Osteoblast (primary cell): ENCODE results near the gene LCA5. TPM values are rescaled to one million over a fixed set of nuclear protein-coding genes. Genes with fewer than 3 reads are reported as not detected.

ENCODE experiments used
- DNase-seq: peaks from one replicate; pipeline ENCODE4 v3.0.0; 2011; ENCODE audit warnings: low spot score, mixed read lengths; ENCODE audit not compliant: insufficient read length; ENCODE audit errors: missing footprints
- H2AFZ ChIP-seq: 2 replicates; pipeline ENCODE4 v1.6.0; 2011; ENCODE audit warnings: mild to moderate bottlenecking, low read length
- H3K27ac ChIP-seq: 2 replicates; pipeline ENCODE4 v1.5.1; 2011; ENCODE audit warnings: mild to moderate bottlenecking, low read depth, low read length, moderate library complexity
- H3K27me3 ChIP-seq: 2 replicates; pipeline ENCODE4 v1.6.0; 2012; ENCODE audit warnings: mild to moderate bottlenecking, control low read depth, inconsistent platforms, low read length, moderate library complexity; ENCODE audit not compliant: insufficient read depth
- H3K36me3 ChIP-seq: 2 replicates; pipeline ENCODE4 v1.5.1; 2011; ENCODE audit warnings: mild to moderate bottlenecking, low read length, control low read depth, moderate library complexity; ENCODE audit not compliant: insufficient read depth
- H3K4me1 ChIP-seq: 2 replicates; pipeline ENCODE4 v1.5.1; 2011; ENCODE audit warnings: mild to moderate bottlenecking, low read length, control low read depth, moderate library complexity; ENCODE audit not compliant: insufficient read depth
- H3K4me2 ChIP-seq: 2 replicates; pipeline ENCODE4 v1.6.0; 2011; ENCODE audit warnings: mild to moderate bottlenecking, low read length; ENCODE audit not compliant: insufficient read depth
- H3K4me3 ChIP-seq: fragments of 200-600 bp; sonication (generic); 3 replicates; pipeline ENCODE4 v1.5.1; 2012; ENCODE audit warnings: mild to moderate bottlenecking, low read length, inconsistent platforms; ENCODE audit not compliant: insufficient read depth
- H3K79me2 ChIP-seq: 2 replicates; pipeline ENCODE4 v1.6.0; 2012; ENCODE audit warnings: mild to moderate bottlenecking, low read length, control low read depth, inconsistent platforms; ENCODE audit not compliant: insufficient read depth
- H3K9me3 ChIP-seq: 2 replicates; pipeline ENCODE4 v1.5.1; 2011; ENCODE audit warnings: low read depth, low read length, control low read depth
- H4K20me1 ChIP-seq: 2 replicates; pipeline ENCODE4 v1.6.0; 2012; ENCODE audit warnings: mild to moderate bottlenecking, low read length, control low read depth; ENCODE audit not compliant: insufficient read depth
- CTCF ChIP-seq: IDR thresholded peaks from 2 replicates; pipeline ENCODE4 v1.5.1; 2011; ENCODE audit warnings: mild to moderate bottlenecking, low read depth, low read length, moderate library complexity; ENCODE audit errors: extremely low read depth
- total RNA-seq: library from RNA; depleted of rRNA; stranded (reverse); fragments of >200 nt; gene quantifications from 2 replicates; pipeline ENCODE4 v1.2.3, GENCODE V29; 2012

LCA5 gene
- total RNA-seq, 1 donor: 10.1 TPM

GRCh38 chr6:79518842-79519241, 18.4 kb downstream of the LCA5 start:
- Histone ChIP-seq H3K9me3 (no peaks in the 10 kb centered on the region), H3K4me2 (no peak overlapping the region), H3K27me3 (no peaks in the 10 kb centered on the region), H3K79me2 (no peaks in the 10 kb centered on the region), H3K36me3 (no peaks in the 10 kb centered on the region), H4K20me1 (no peaks in the 10 kb centered on the region), H3K4me3 (no peak overlapping the region), H2AFZ (no peak overlapping the region), H3K27ac (no peak overlapping the region), H3K4me1 (no peaks in the 10 kb centered on the region)
- DNase-seq: no peak
- TF ChIP-seq CTCF: no peak

- Histone ChIP-seq H2AFZ (no peak overlapping the region), H3K27ac (no peak overlapping the region), H3K9me3 (no peaks in the 10 kb centered on the region), H3K36me3 (no peaks in the 10 kb centered on the region), H3K4me2 (no peak overlapping the region), H4K20me1 (no peaks in the 10 kb centered on the region), H3K79me2 (no peaks in the 10 kb centered on the region), H3K4me3 (no peak overlapping the region), H3K27me3 (no peaks in the 10 kb centered on the region), H3K4me1 (no peaks in the 10 kb centered on the region)
- DNase-seq: no peak
- no peak for TF ChIP-seq CTCF
These were observed 21.8 kb downstream of the LCA5 start for GRCh38 chr6:79515436-79515835.

- no peak overlapping the region for H3K4me2 ChIP-seq
- TF ChIP-seq CTCF: no peak
- no peaks in the 10 kb centered on the region for H3K79me2 ChIP-seq
These were observed 24.1 kb downstream of the LCA5 start for GRCh38 chr6:79513111-79513510.

GRCh38 chr6:79512014-79512413, 25.2 kb downstream of the LCA5 start:
- H3K79me2 ChIP-seq: no peaks in the 10 kb centered on the region
- no peaks in the 10 kb centered on the region for H3K4me1 ChIP-seq
- H3K9me3 ChIP-seq: no peaks in the 10 kb centered on the region
- no peak overlapping the region for H2AFZ ChIP-seq
- no peaks in the 10 kb centered on the region for H4K20me1 ChIP-seq
- no peak overlapping the region for H3K4me3 ChIP-seq
- no peak for DNase-seq
- no peaks in the 10 kb centered on the region for H3K36me3 ChIP-seq
- no peaks in the 10 kb centered on the region for H3K27me3 ChIP-seq
- TF ChIP-seq CTCF: no peak
- no peak overlapping the region for H3K27ac ChIP-seq
- H3K4me2 ChIP-seq: no peak overlapping the region

More at GRCh38 chr6:79513111-79513510, 24.1 kb downstream of the LCA5 start:
- Histone ChIP-seq H3K27me3 (no peaks in the 10 kb centered on the region), H4K20me1 (no peaks in the 10 kb centered on the region), H2AFZ (no peak overlapping the region), H3K4me3 (no peak overlapping the region), H3K27ac (no peak overlapping the region), H3K36me3 (no peaks in the 10 kb centered on the region), H3K9me3 (no peaks in the 10 kb centered on the region), H3K4me1 (no peaks in the 10 kb centered on the region)
- no peak for DNase-seq
